Measurements from ENCODE around the gene TSPAN32. TPM values are rescaled to one million over a fixed set of nuclear protein-coding genes. Genes with fewer than 3 reads are reported as not detected.
"Not testable (repeated sequence)": the region's sequence is repeated elsewhere in the genome, so short reads cannot be mapped to it uniquely, and the experiment has no call there.

Gene TSPAN32
- polyA plus RNA-seq, 1 experiment, result 0.14 TPM

- ChIA-PET POLR2A (no interaction called here), CTCF (no interaction called here)
- TF ChIP-seq CTCF (IDR thresholded peaks at IDR 0.05; ENCODE audit: low read depth, low read length), result no peak
- peaks cover 4% of the 10 kb centered on the region for H3K27me3 ChIP-seq (ENCODE audit: control insufficient read depth, insufficient read depth, low read length)
- peaks cover 15% of the 10 kb centered on the region for H3K9me3 ChIP-seq (ENCODE audit: control insufficient read depth, insufficient read depth, low read length)
- no peak for DNase-seq (ENCODE audit: low read depth, low spot score)
- no peak overlapping the region for H3K4me3 ChIP-seq (ENCODE audit: low read depth, low read length)
- H3K27ac ChIP-seq (ENCODE audit: low read depth, low read length), result no peak overlapping the region
Observed at GRCh38 chr11:2331404-2331803, 29.6 kb downstream of the TSPAN32 start.

GRCh38 chr11:2332569-2332968 is 30.8 kb downstream of the TSPAN32 start:
- Histone ChIP-seq H3K9me3 (ENCODE audit: control insufficient read depth, insufficient read depth, low read length) (peaks cover 15% of the 10 kb centered on the region), H3K27me3 (ENCODE audit: control insufficient read depth, insufficient read depth, low read length) (peaks cover 11% of the 10 kb centered on the region)
- DNase-seq (ENCODE audit: low read depth, low spot score); H3K27ac ChIP-seq (ENCODE audit: low read depth, low read length); H3K4me3 ChIP-seq (ENCODE audit: low read depth, low read length); POLR2A ChIA-PET; CTCF ChIA-PET: not testable (repeated sequence)

GRCh38 chr11:2333486-2334205 is 31.8 kb downstream of the TSPAN32 start:
- H3K27ac ChIP-seq (ENCODE audit: low read depth, low read length); POLR2A ChIA-PET; CTCF ChIA-PET; DNase-seq (ENCODE audit: low read depth, low spot score); H3K4me3 ChIP-seq (ENCODE audit: low read depth, low read length): not testable (repeated sequence)
- Histone ChIP-seq H3K27me3 (ENCODE audit: control insufficient read depth, insufficient read depth, low read length) (peaks cover 17% of the 10 kb centered on the region), H3K9me3 (ENCODE audit: control insufficient read depth, insufficient read depth, low read length) (peaks cover 15% of the 10 kb centered on the region)

GRCh38 chr11:2335286-2335685 is 33.5 kb downstream of the TSPAN32 start:
- H3K27ac ChIP-seq (ENCODE audit: low read depth, low read length); CTCF ChIA-PET; POLR2A ChIA-PET; DNase-seq (ENCODE audit: low read depth, low spot score); H3K4me3 ChIP-seq (ENCODE audit: low read depth, low read length): not testable (repeated sequence)
- peaks cover 15% of the 10 kb centered on the region for H3K9me3 ChIP-seq (ENCODE audit: control insufficient read depth, insufficient read depth, low read length)
- peaks cover 19% of the 10 kb centered on the region for H3K27me3 ChIP-seq (ENCODE audit: control insufficient read depth, insufficient read depth, low read length)

- CTCF ChIA-PET; H3K27ac ChIP-seq (ENCODE audit: low read depth, low read length); POLR2A ChIA-PET; DNase-seq (ENCODE audit: low read depth, low spot score); H3K4me3 ChIP-seq (ENCODE audit: low read depth, low read length); H3K9me3 ChIP-seq (ENCODE audit: control insufficient read depth, insufficient read depth, low read length): not testable (repeated sequence)
- H3K27me3 ChIP-seq (ENCODE audit: control insufficient read depth, insufficient read depth, low read length), result peaks cover 27% of the 10 kb centered on the region
Observed at GRCh38 chr11:2338760-2339159, 36.9 kb downstream of the TSPAN32 start.

- POLR2A ChIA-PET, result no interaction called here
Observed at GRCh38 chr11:2342557-2342956, 40.7 kb downstream of the TSPAN32 start.

More at GRCh38 chr11:2342557-2342956, 40.7 kb downstream of the TSPAN32 start:
- CTCF ChIA-PET, result no interaction called here
- no peak for DNase-seq (ENCODE audit: low read depth, low spot score)
- Histone ChIP-seq H3K9me3 (ENCODE audit: control insufficient read depth, insufficient read depth, low read length) (no peaks in the 10 kb centered on the region; the same call in 1 of the 2 replicates), H3K4me3 (ENCODE audit: low read depth, low read length) (no peak overlapping the region), H3K27me3 (ENCODE audit: control insufficient read depth, insufficient read depth, low read length) (peaks cover 21% of the 10 kb centered on the region), H3K27ac (ENCODE audit: low read depth, low read length) (no peak overlapping the region)
- TF ChIP-seq CTCF (IDR thresholded peaks at IDR 0.05; ENCODE audit: low read depth, low read length), result no peak

Measured in AG04450 (cell line).